HL-60 (cell line): ENCODE measurements around the gene POLR2H.

Source experiments
- DNase-seq, 2 experiments: peaks; one replicate each; pipeline ENCODE4 v3.0.0-alpha.2; 2010 to 2020; ENCODE audit warnings: low read depth in 1 of 2, low spot score in 1 of 2
- H3K27ac ChIP-seq: fragments of 250-450 bp; sonication (Bioruptor Pico); replicated peaks from 2 replicates; pipeline ENCODE4 v1.5.1; 2020; ENCODE audit warnings: mild to moderate bottlenecking, moderate library complexity
- H3K27me3 ChIP-seq: fragments of 250-450 bp; sonication (Bioruptor Pico); 2 replicates; pipeline ENCODE4 v1.5.1; 2021; ENCODE audit warnings: mild to moderate bottlenecking, moderate library complexity; ENCODE audit not compliant: insufficient read depth, poor library complexity, severe bottlenecking
- H3K4me3 ChIP-seq: replicated peaks from 2 replicates; pipeline ENCODE4 v1.5.1; 2011; ENCODE audit warnings: mild to moderate bottlenecking, control low read depth, low read length; ENCODE audit not compliant: insufficient read depth
- CTCF ChIP-seq: IDR thresholded peaks from one replicate; pipeline ENCODE4 v1.5.1; 2011; ENCODE audit warnings: low read length, control low read depth, inconsistent platforms; ENCODE audit not compliant: insufficient read depth
- GABPA ChIP-seq: IDR thresholded peaks from 2 replicates; pipeline ENCODE4 v1.6.1; 2012; ENCODE audit warnings: low read depth
- POLR2AphosphoS5 ChIP-seq: IDR thresholded peaks from 2 replicates; pipeline ENCODE4 v1.6.1; 2012; ENCODE audit warnings: low read depth
- REST ChIP-seq: IDR thresholded peaks from 2 replicates; pipeline ENCODE4 v1.6.1; 2012; ENCODE audit warnings: low read depth; ENCODE audit not compliant: insufficient replicate concordance
- SPI1 ChIP-seq: IDR thresholded peaks from 2 replicates; pipeline ENCODE4 v1.6.1; 2012; ENCODE audit warnings: low read depth, mild to moderate bottlenecking, borderline replicate concordance
- long read RNA-seq: library from polyadenylated mRNA; unstranded; transcript quantifications from one replicate; pipeline ENCODE4 v2.0.0, GENCODE V29; 2020

Gene POLR2H
- long read RNA-seq, partial matches to known transcripts: 43 of 51 reads
- long read RNA-seq, other reads (novel, unspliced or antisense): 2 of 51 reads

GRCh38 chr3:184361532-184361931, at the start of gene POLR2H, which contains the start of gene CLCN2:
TSS of gene POLR2H (plus strand) at chr3:184361710. CDS start at chr3:184363493, 1,783 bp downstream.
TSS of gene CLCN2 (minus strand) at chr3:184361605. CDS start at chr3:184361479, 126 bp downstream.
- H3K4me3 ChIP-seq: peak within 1 kb of the TSS; percentile 80
- H3K27me3 ChIP-seq: no peaks in the 10 kb centered on the region
- peak in 1 of 2 experiments; percentile 59 for DNase-seq
- H3K27ac ChIP-seq: peak within 1 kb of the TSS; percentile 75
- TF ChIP-seq SPI1: no peak
- no peak for TF ChIP-seq POLR2AphosphoS5
- no peak for TF ChIP-seq REST
- TF ChIP-seq GABPA: no peak
- no peak for TF ChIP-seq CTCF

- TF ChIP-seq SPI1: no peak
- peak; percentile 91 for TF ChIP-seq POLR2AphosphoS5
- peak within 1 kb of the TSS; percentile 98 for H3K27ac ChIP-seq
- H3K4me3 ChIP-seq: peak within 1 kb of the TSS; percentile 88
- H3K27me3 ChIP-seq: no peaks in the 10 kb centered on the region
- peak; percentile 85 to 91 for DNase-seq
Measured at GRCh38 chr3:184314363-184314699, 47.2 kb upstream of the POLR2H start, which contains the start of gene EIF4G1. TSS of gene EIF4G1 (plus strand) at chr3:184314606. CDS start at chr3:184315797, 1,191 bp downstream.

- Histone ChIP-seq H3K27me3 (no peaks in the 10 kb centered on the region), H3K27ac (peak overlapping the region; percentile 98), H3K4me3 (peak overlapping the region; percentile 88)
- peak in 1 of 2 experiments; percentile 39 for DNase-seq
- TF ChIP-seq SPI1 (no peak), POLR2AphosphoS5 (no peak), REST (no peak), GABPA (no peak), CTCF (no peak)
Measured at GRCh38 chr3:184314700-184315542, 46.6 kb upstream of the POLR2H start.

GRCh38 chr3:184315543-184315867, 46.0 kb upstream of the POLR2H start:
- H3K4me3 ChIP-seq: peak overlapping the region; percentile 88
- TF ChIP-seq SPI1 (peak; percentile 29; the same call in 1 of the 2 replicates), GABPA (no peak)
- H3K27ac ChIP-seq: peak overlapping the region; percentile 98
- no peaks in the 10 kb centered on the region for H3K27me3 ChIP-seq
- peak in 1 of 2 experiments; percentile 65 for DNase-seq
